AG10803 (cell line): Measurements from ENCODE around the gene KRT8.
A peak's percentile ranks its signal among the peaks of the same experiment; 100 is the strongest.

Source experiments
- DNase-seq: peaks from one replicate; pipeline ENCODE4 v3.0.0; 2010; ENCODE audit warnings: low read depth
- H3K4me3 ChIP-seq: 2 replicates; pipeline ENCODE4 v1.5.1; 2011; ENCODE audit warnings: mild to moderate bottlenecking, low read length, control low read depth
- CTCF ChIP-seq: conservative IDR thresholded peaks from 2 replicates; pipeline ENCODE4 v1.5.1; 2011; ENCODE audit warnings: mild to moderate bottlenecking, low read length, control low read depth, inconsistent platforms

Gene KRT8

GRCh38 chr12:52924764-52925716 is 20.2 kb upstream of the KRT8 start:
- no peak for TF ChIP-seq CTCF
- no peak overlapping the region for H3K4me3 ChIP-seq
- peak; percentile 80 for DNase-seq

- no peak for TF ChIP-seq CTCF
- H3K4me3 ChIP-seq, result no peak overlapping the region
- no peak for DNase-seq
Observed at GRCh38 chr12:52921488-52922165, 16.8 kb upstream of the KRT8 start.

DNA sequence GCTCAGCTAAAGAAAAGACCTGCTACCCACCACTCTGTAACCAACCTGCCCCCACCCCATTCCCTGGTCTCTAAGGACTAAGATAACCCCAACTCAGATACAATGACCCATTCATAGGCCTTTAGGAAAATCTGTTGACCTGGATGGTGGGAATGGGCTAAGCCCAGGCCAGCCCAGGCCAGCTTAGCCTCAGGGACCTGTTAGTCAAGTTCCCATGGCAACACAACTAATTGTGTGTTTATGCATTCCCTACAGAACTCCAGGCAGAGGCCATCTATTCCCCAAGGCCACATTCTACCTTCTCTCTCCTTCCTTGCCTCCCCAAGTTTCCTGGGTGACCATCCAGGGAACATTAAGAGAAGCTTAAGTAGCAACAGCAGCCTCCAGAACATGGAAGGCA is 16.1 kb upstream of the KRT8 start:
- TF ChIP-seq CTCF, result no peak
- no peak overlapping the region for H3K4me3 ChIP-seq
- DNase-seq, result peak; percentile 37

GRCh38 chr12:52918784-52919183 is 13.9 kb upstream of the KRT8 start:
- DNase-seq, result no peak
- TF ChIP-seq CTCF, result no peak
- no peak overlapping the region for H3K4me3 ChIP-seq

DNA sequence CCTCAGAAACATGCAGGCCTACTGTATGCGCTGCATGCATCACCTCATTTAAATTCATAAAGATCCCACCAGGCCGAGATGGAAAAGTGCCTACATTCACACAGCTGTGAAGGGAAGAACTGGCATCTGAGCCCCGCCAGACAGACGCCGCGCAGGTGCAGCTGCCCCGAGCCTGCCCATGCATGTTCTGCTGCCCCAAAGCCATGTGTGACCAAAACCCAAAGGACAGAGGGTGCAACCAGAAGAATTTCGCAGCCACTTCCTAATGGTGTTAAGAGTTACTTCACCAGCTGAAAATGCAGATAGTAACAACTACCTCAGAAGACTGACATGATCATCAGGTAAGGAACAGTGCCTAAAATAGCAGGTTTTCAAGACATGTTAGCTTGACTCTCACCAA is 13.5 kb upstream of the KRT8 start:
- TF ChIP-seq CTCF, result no peak
- H3K4me3 ChIP-seq, result no peak overlapping the region
- no peak for DNase-seq

- no peak for TF ChIP-seq CTCF
- H3K4me3 ChIP-seq, result no peak overlapping the region
- DNase-seq, result no peak
Observed at GRCh38 chr12:52917800-52918199, 12.9 kb upstream of the KRT8 start.
